AG04449 (cell line): ENCODE measurements around the gene ONECUT3.

Experiments used
- CTCF ChIA-PET: fragments of 350-600 bp; formaldehyde crosslinking; extraction: SDS; loops from one replicate; lab custom pipeline; 2021; ENCODE audit warnings: antibody characterized with exemption; lab: Yijun Ruan, JAX
- POLR2A ChIA-PET: fragments of 400-600, 350-600 bp; formaldehyde crosslinking; extraction: SDS; loops from one replicate; lab custom pipeline; 2020; ENCODE audit warnings: antibody characterized with exemption, inconsistent platforms; lab: Yijun Ruan, JAX
- DNase-seq: peaks from one replicate; pipeline ENCODE4 v3.0.0-alpha.2; 2010; ENCODE audit warnings: low read depth, low spot score
- H3K4me3 ChIP-seq: 2 replicates; pipeline ENCODE4 v1.5.1; 2011; ENCODE audit warnings: low read depth, mild to moderate bottlenecking, control low read depth, low read length
- CTCF ChIP-seq: IDR thresholded peaks from one replicate; pipeline ENCODE4 v1.5.1; 2011; ENCODE audit warnings: mild to moderate bottlenecking, moderate library complexity, low read length, control low read depth, inconsistent platforms; ENCODE audit not compliant: insufficient read depth; ENCODE audit errors: missing control alignments

The ONECUT3 gene

DNA sequence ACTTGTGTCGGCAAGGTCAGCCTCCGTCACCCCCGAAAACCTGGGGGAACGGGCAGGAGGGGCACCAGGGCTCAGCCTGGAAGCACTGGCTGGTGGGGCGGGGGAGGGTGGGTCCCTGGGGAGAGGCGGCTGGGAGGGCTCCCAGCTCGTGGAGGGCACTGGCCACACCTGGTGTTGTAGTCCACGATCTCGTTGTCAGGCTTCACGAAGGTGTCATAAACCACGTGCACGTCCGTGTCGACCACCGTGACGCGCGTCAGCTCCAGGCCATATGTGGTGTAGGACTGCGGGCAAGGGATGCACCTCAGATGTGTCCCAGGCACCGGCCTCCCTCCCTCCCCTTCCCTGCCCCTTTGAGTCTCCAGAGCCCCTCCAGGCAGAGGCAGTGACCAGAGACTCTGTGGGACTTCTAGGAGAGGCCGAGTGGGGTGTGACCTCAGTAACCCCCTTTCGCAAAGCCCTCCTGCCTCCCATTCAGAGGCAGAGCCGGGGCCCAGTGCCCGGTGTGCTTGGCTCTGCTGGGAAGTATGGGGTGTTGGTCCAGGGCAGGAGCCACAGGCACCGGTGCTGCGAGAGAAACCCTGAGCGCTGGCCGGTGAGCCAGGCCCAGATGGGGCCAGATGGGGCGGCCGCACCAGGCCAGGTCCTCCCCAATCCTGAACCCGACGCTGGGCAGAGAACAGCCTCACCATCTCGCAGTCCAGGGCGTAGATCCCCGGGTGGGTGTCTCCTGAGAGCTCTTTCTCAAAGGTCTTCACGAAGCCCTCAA, 63.4 kb downstream of the ONECUT3 start:
- no peak for TF ChIP-seq CTCF
- ChIA-PET POLR2A (interaction anchor here (0.6 kb wide), 1 partner anchor 233 kb away, joined by 5 read pairs; no protein-coding TSS in a partner anchor), CTCF (interaction anchor here (1.0 to 3.5 kb wide), 2 partner anchors 9 to 10 kb away, joined by 8 to 39 read pairs; no protein-coding TSS in a partner anchor)
- DNase-seq = no peak
- no peak overlapping the region for H3K4me3 ChIP-seq

- TF ChIP-seq CTCF = no peak
- H3K4me3 ChIP-seq = no peak overlapping the region
- no peak for DNase-seq
- ChIA-PET POLR2A (no interaction called here), CTCF (interaction anchor here (1.0 to 14.5 kb wide), 4 partner anchors 9 to 23 kb away, joined by 3 to 292 read pairs (median 8); no protein-coding TSS in a partner anchor)
Observed at GRCh38 chr19:1817553-1818179, 64.4 kb downstream of the ONECUT3 start.

GRCh38 chr19:1818549-1819195, 65.4 kb downstream of the ONECUT3 start:
- TF ChIP-seq CTCF = no peak
- CTCF ChIA-PET = interaction anchor here (1.3 to 14.5 kb wide), 5 partner anchors 10 to 146 kb away, joined by 3 to 292 read pairs (median 5); no protein-coding TSS in a partner anchor
- POLR2A ChIA-PET = no interaction called here
- no peak overlapping the region for H3K4me3 ChIP-seq
- DNase-seq = no peak

- POLR2A ChIA-PET = no interaction called here
- no peak for DNase-seq
- CTCF ChIA-PET = interaction anchor here (1.3 to 14.5 kb wide), 4 partner anchors 10 to 147 kb away, joined by 3 to 292 read pairs (median 6); no protein-coding TSS in a partner anchor
- no peak overlapping the region for H3K4me3 ChIP-seq
- TF ChIP-seq CTCF = no peak
Observed at GRCh38 chr19:1819341-1820255, 66.3 kb downstream of the ONECUT3 start.

GRCh38 chr19:1822210-1822609, 68.9 kb downstream of the ONECUT3 start:
- POLR2A ChIA-PET = no interaction called here
- H3K4me3 ChIP-seq = no peak overlapping the region
- DNase-seq = no peak
- no peak for TF ChIP-seq CTCF
- CTCF ChIA-PET = interaction anchor here (1.3 to 14.5 kb wide), 3 partner anchors 8 to 276 kb away, joined by 3 to 292 read pairs (median 5); no protein-coding TSS in a partner anchor
